WTC11 (cell line): ENCODE results near the gene RPL6. TPM values are rescaled to one million over a fixed set of nuclear protein-coding genes. Genes with fewer than 3 reads are reported as not detected.
A peak's percentile ranks its signal among the peaks of the same experiment; 100 is the strongest.

Source experiments
- ATAC-seq: fragments of 200-7000 bp; cut with Tn5 transposase; 2 replicates; pipeline ENCODE4 v1.10.0; 2021; ENCODE audit warnings: mild to moderate bottlenecking, moderate library complexity
- CTCF ChIA-PET: fragments of 300-600 bp; sonication (Branson Sonifier 250); formaldehyde crosslinking; loops from one replicate; lab custom pipeline; 2021; ENCODE audit warnings: antibody characterized with exemption; lab: Charles Lee
- POLR2A ChIA-PET: fragments of 350-600 bp; sonication (Branson Sonifier 250); formaldehyde crosslinking; loops from one replicate; lab custom pipeline; 2021; ENCODE audit warnings: antibody characterized with exemption; lab: Charles Lee
- DNase-seq: peaks from one replicate; pipeline ENCODE4 v3.0.0; 2021; ENCODE audit warnings: low spot score
- H3K27ac Mint-ChIP-seq: 2 replicates; pipeline ENCODE4 v1.8.0; 2021; ENCODE audit warnings: mixed read lengths
- H3K27me3 Mint-ChIP-seq: 2 replicates; pipeline ENCODE4 v1.8.0; 2021; ENCODE audit warnings: low read depth, mild to moderate bottlenecking, moderate library complexity, mixed read lengths
- H3K36me3 Mint-ChIP-seq: 2 replicates; pipeline ENCODE4 v1.8.0; 2021; ENCODE audit warnings: mixed read lengths
- H3K4me1 Mint-ChIP-seq: 2 replicates; pipeline ENCODE4 v1.8.0; 2022; ENCODE audit warnings: mixed read lengths
- H3K4me3 Mint-ChIP-seq: 2 replicates; pipeline ENCODE4 v1.8.0; 2021; ENCODE audit warnings: mild to moderate bottlenecking, moderate library complexity, mixed read lengths
- H3K9me3 Mint-ChIP-seq: 2 replicates; pipeline ENCODE4 v1.8.0; 2021; ENCODE audit warnings: mixed read lengths
- ARID4B ChIP-seq: sonication (generic); formaldehyde crosslinking; IDR thresholded peaks from 2 replicates; pipeline ENCODE4 v1.8.0; 2023; ENCODE audit warnings: missing genetic modification reagents, mild to moderate bottlenecking, borderline replicate concordance
- ATF6 ChIP-seq: sonication (generic); formaldehyde crosslinking; IDR thresholded peaks from 2 replicates; pipeline ENCODE4 v1.8.1; 2023; ENCODE audit warnings: mild to moderate bottlenecking, missing genetic modification reagents
- CREM ChIP-seq: sonication (generic); formaldehyde crosslinking; IDR thresholded peaks from 2 replicates; pipeline ENCODE4 v1.8.1; 2022; ENCODE audit warnings: mild to moderate bottlenecking, missing genetic modification reagents, moderate library complexity
- EMX1 ChIP-seq: fragments of 250-450 bp; sonication (Bioruptor Pico); IDR thresholded peaks from 2 replicates; pipeline ENCODE4 v1.8.0; 2021; ENCODE audit warnings: mild to moderate bottlenecking
- FOXP1 ChIP-seq: sonication (generic); formaldehyde crosslinking; IDR thresholded peaks from 2 replicates; pipeline ENCODE4 v1.8.0; 2022; ENCODE audit warnings: missing genetic modification reagents, mild to moderate bottlenecking, moderate library complexity, borderline replicate concordance
- GABPB1 ChIP-seq: sonication (generic); formaldehyde crosslinking; IDR thresholded peaks from 2 replicates; pipeline ENCODE4 v1.8.1; 2023; ENCODE audit warnings: mild to moderate bottlenecking, missing genetic modification reagents
- GRHL2 ChIP-seq: fragments of 250-450 bp; sonication (Bioruptor Pico); IDR thresholded peaks from 2 replicates; pipeline ENCODE4 v1.8.0; 2022; ENCODE audit warnings: mild to moderate bottlenecking, moderate library complexity; ENCODE audit not compliant: insufficient replicate concordance, severe bottlenecking
- MXD4 ChIP-seq: fragments of 250-450 bp; sonication (Bioruptor Pico); IDR thresholded peaks from 2 replicates; pipeline ENCODE4 v1.8.0; 2021; ENCODE audit warnings: mild to moderate bottlenecking, moderate library complexity, borderline replicate concordance
- NFE2L1 ChIP-seq: sonication (generic); formaldehyde crosslinking; IDR thresholded peaks from 2 replicates; pipeline ENCODE4 v1.8.1; 2023; ENCODE audit warnings: missing genetic modification reagents
- STAT6 ChIP-seq: sonication (generic); formaldehyde crosslinking; conservative IDR thresholded peaks from 2 replicates; pipeline ENCODE4 v1.8.1; 2023; ENCODE audit warnings: mild to moderate bottlenecking, low read depth, missing genetic modification reagents, moderate library complexity
- TCF7 ChIP-seq: sonication (generic); formaldehyde crosslinking; IDR thresholded peaks from 2 replicates; pipeline ENCODE4 v1.8.0; 2022; ENCODE audit warnings: mild to moderate bottlenecking, low read depth, missing genetic modification reagents, moderate library complexity
- ZMAT4 ChIP-seq: fragments of 250-450 bp; sonication (Bioruptor Pico); IDR thresholded peaks from 2 replicates; pipeline ENCODE4 v1.9.0; 2021; ENCODE audit warnings: mild to moderate bottlenecking
- ZNF138 ChIP-seq: sonication (generic); formaldehyde crosslinking; conservative IDR thresholded peaks from 2 replicates; pipeline ENCODE4 v1.8.1; 2022; ENCODE audit warnings: mild to moderate bottlenecking, moderate library complexity, missing genetic modification reagents
- ZNF317 ChIP-seq: sonication (generic); formaldehyde crosslinking; IDR thresholded peaks from 2 replicates; pipeline ENCODE4 v1.8.1; 2023; ENCODE audit warnings: low read depth, mild to moderate bottlenecking, moderate library complexity, missing genetic modification reagents, borderline replicate concordance
- ZNF512 ChIP-seq: sonication (generic); formaldehyde crosslinking; IDR thresholded peaks from 2 replicates; pipeline ENCODE4 v1.8.1; 2022; ENCODE audit warnings: missing genetic modification reagents, borderline replicate concordance
- ZSCAN18 ChIP-seq: fragments of 250-450 bp; sonication (Bioruptor Pico); IDR thresholded peaks from 2 replicates; pipeline ENCODE4 v2.1.2; 2022; ENCODE audit warnings: mild to moderate bottlenecking, moderate library complexity
- total RNA-seq: library from RNA; stranded (reverse); gene quantifications from 3 replicates; pipeline ENCODE4 v1.2.3, GENCODE V29; 2021

RPL6 gene
- total RNA-seq, 1 experiment from 2014 or later = 1,730 TPM

GRCh38 chr12:112380663-112381405 is 28.6 kb downstream of the RPL6 start:
- Mint-ChIP-seq H3K4me1 (peaks cover 15% of the 10 kb centered on the region), H3K27me3 (no peaks in the 10 kb centered on the region), H3K4me3 (peak overlapping the region; percentile 98), H3K9me3 (peaks cover 4% of the 10 kb centered on the region; the same call in 1 of the 2 replicates), H3K27ac (peak overlapping the region; percentile 95), H3K36me3 (no peaks in the 10 kb centered on the region; the same call in 1 of the 2 replicates)
- ChIA-PET CTCF (interaction anchor here (1.2 kb wide), 1 partner anchor 183 kb away, joined by 13 read pairs; no protein-coding TSS in a partner anchor), POLR2A (interaction anchor here (0.7 kb wide), 1 partner anchor 227 kb away, joined by 3 read pairs; no protein-coding TSS in a partner anchor)
- DNase-seq = peak; percentile 36
- TF ChIP-seq ZMAT4 (CRISPR knock-in tag) = no peak
- 0 out of 2 replicates have a peak, but pooled peaks have one; percentile 24 for TF ChIP-seq ZNF317 (CRISPR knock-in tag)
- no peak for ATAC-seq

GRCh38 chr12:112375105-112375504 is 34.3 kb downstream of the RPL6 start:
- DNase-seq = no peak
- no peak overlapping the region; the same call in 1 of the 2 replicates for H3K27ac Mint-ChIP-seq
- H3K4me3 Mint-ChIP-seq = no peak overlapping the region
- H3K36me3 Mint-ChIP-seq = no peaks in the 10 kb centered on the region
- peaks cover 9% of the 10 kb centered on the region for H3K9me3 Mint-ChIP-seq
- CTCF ChIA-PET = no interaction called here
- ATAC-seq = no peak
- H3K27me3 Mint-ChIP-seq = no peaks in the 10 kb centered on the region
- POLR2A ChIA-PET = no interaction called here
- H3K4me1 Mint-ChIP-seq = peaks cover 9% of the 10 kb centered on the region; the same call in 1 of the 2 replicates
- no peak for TF ChIP-seq TCF7
- no peak for TF ChIP-seq CREM (CRISPR knock-in tag)
- no peak for TF ChIP-seq STAT6 (CRISPR knock-in tag)
- TF ChIP-seq ZSCAN18 = no peak
- no peak for TF ChIP-seq MXD4 (CRISPR knock-in tag)
- TF ChIP-seq GABPB1 (CRISPR knock-in tag) = no peak
- no peak for TF ChIP-seq ZNF512 (CRISPR knock-in tag)
- no peak for TF ChIP-seq GRHL2 (CRISPR knock-in tag)
- TF ChIP-seq FOXP1 (CRISPR knock-in tag) = no peak
- no peak for TF ChIP-seq ZNF138 (CRISPR knock-in tag)
- no peak for TF ChIP-seq ATF6 (CRISPR knock-in tag)
- no peak for TF ChIP-seq NFE2L1 (CRISPR knock-in tag)
- TF ChIP-seq EMX1 = no peak
- TF ChIP-seq ARID4B (CRISPR knock-in tag) = no peak
